GM19455 (cell line): Measurements from ENCODE around the gene GOLGA8K.
"Not testable (repeated sequence)": the region's sequence is repeated elsewhere in the genome, so short reads cannot be mapped to it uniquely, and the experiment has no call there.

Experiments used
- ATAC-seq: cut with Tn5 transposase; IDR thresholded peaks from one replicate; pipeline ENCODE4 v1.9.1; 2021; ENCODE audit not compliant: unreplicated experiment

Gene GOLGA8K

GRCh38 chr15:32403192-32403591 is at the start of gene GOLGA8K:
GOLGA8K (minus strand) TSS chr15:32403292; CDS start chr15:32403194, 98 bp downstream.
- ATAC-seq = not testable (repeated sequence)

- ATAC-seq = not testable (repeated sequence)
Measured at GRCh38 chr15:32440445-32440977, 37.4 kb upstream of the GOLGA8K start.

- not testable (repeated sequence) for ATAC-seq
Measured at GRCh38 chr15:32434102-32434963, 31.2 kb upstream of the GOLGA8K start.

- ATAC-seq = not testable (repeated sequence)
Measured at GRCh38 chr15:32427635-32428034, 24.5 kb upstream of the GOLGA8K start.

GRCh38 chr15:32426511-32426910 is 23.4 kb upstream of the GOLGA8K start:
- ATAC-seq = not testable (repeated sequence)

- not testable (repeated sequence) for ATAC-seq
Measured at GRCh38 chr15:32407903-32408302, 4.8 kb upstream of the GOLGA8K start.

- ATAC-seq = not testable (repeated sequence)
Measured at GRCh38 chr15:32396522-32396921, 6.6 kb downstream of the GOLGA8K start.

- not testable (repeated sequence) for ATAC-seq
Measured at GRCh38 chr15:32394745-32395144, 8.3 kb downstream of the GOLGA8K start.

- not testable (repeated sequence) for ATAC-seq
Measured at GRCh38 chr15:32388050-32388648, 14.9 kb downstream of the GOLGA8K start.

GRCh38 chr15:32385823-32386495 is 17.1 kb downstream of the GOLGA8K start:
- ATAC-seq = not testable (repeated sequence)

- ATAC-seq = not testable (repeated sequence)
Measured at GRCh38 chr15:32374185-32374584, 28.9 kb downstream of the GOLGA8K start.

GRCh38 chr15:32373707-32374106 is 29.4 kb downstream of the GOLGA8K start:
- ATAC-seq = not testable (repeated sequence)

GRCh38 chr15:32372075-32372474 is 31.0 kb downstream of the GOLGA8K start:
- ATAC-seq = not testable (repeated sequence)

GRCh38 chr15:32370526-32370925 is 32.6 kb downstream of the GOLGA8K start:
- ATAC-seq = not testable (repeated sequence)

- not testable (repeated sequence) for ATAC-seq
Measured at GRCh38 chr15:32370064-32370463, 33.0 kb downstream of the GOLGA8K start.

- ATAC-seq = not testable (repeated sequence)
Measured at GRCh38 chr15:32366492-32366891, 36.6 kb downstream of the GOLGA8K start.

GRCh38 chr15:32365955-32366354 is 37.1 kb downstream of the GOLGA8K start:
- not testable (repeated sequence) for ATAC-seq

GRCh38 chr15:32364944-32365343 is 38.1 kb downstream of the GOLGA8K start:
- not testable (repeated sequence) for ATAC-seq

GRCh38 chr15:32363449-32363848 is 39.6 kb downstream of the GOLGA8K start:
- not testable (repeated sequence) for ATAC-seq

GRCh38 chr15:32361662-32362061 is 41.4 kb downstream of the GOLGA8K start:
- not testable (repeated sequence) for ATAC-seq

GRCh38 chr15:32358462-32358861 is 44.6 kb downstream of the GOLGA8K start:
- not testable (repeated sequence) for ATAC-seq
